ENCODE results near the gene TBKBP1.

The TBKBP1 gene

DNA sequence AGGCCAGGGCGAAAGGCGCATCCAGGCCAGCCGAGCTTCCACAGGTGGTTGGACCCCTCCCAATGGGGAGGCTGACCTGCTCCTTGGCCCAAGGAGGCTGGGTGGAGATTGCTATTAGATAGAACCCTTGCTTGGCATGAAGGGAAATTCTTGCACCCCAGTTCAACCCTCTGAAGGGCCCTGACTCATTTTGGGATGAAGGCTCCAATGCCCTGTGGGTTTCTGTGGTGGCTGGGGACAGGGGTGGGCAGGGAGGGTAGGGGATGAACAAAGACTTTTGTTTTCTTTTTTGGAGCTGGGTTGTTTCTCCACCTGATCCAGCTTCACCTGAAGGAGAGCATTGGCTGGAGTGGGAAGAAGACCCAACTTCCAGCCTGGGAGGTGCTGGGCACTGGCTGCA, 22.4 kb downstream of the TBKBP1 start:
- peak; percentile 64 for DNase-seq

DNA sequence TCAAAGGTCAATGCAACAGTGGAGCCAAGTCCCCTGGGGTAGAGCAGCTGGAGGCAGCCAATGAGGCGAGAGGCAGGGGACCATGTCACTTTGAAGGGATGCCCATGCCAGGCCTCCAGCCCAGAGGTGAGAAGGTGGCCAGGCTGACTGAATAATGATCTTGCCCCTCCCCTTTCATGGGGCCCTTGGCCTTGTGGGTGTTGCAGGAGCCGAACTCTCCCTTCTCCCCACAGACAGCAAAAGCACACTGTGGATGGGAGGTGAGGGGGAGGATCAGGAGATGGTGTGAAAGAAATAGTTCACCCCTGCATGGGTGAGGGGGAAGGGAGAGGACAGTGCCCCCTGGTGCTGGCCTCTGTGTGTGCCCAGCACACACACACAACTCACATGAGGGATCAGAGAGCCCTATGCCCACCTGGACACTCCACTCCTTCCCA, 23.3 kb downstream of the TBKBP1 start:
- peak; percentile 68 for DNase-seq

DNA sequence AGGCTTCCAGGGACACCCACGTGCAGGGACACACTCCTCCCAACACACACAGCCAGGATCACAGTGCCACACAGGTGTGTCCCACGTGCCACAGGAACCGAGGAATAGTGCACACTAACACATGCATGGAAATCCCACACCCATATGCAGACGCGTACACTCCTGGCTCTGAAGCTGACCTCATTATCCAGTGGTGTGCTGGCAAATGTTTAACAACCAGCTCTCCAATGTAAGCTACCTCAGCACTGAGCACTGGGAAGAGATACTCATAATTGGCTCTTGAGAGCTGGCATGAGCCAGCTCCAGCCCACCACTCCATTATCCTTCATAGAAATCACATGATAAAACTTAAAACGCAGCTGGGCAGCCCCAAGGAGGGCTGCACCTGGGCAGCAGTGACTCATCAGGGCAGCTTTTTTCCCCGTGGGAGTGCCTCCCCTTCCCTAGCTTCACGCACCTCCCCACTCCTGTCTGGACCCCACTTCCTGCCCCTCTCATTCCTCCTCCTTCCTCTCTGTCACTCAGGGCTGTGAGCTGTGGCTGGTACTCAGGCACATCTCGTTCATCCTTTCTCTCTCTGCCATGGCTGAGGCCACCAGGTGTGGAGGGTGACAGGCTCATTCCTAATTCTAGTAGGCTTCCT, 24.1 kb downstream of the TBKBP1 start:
- DNase-seq = peak; percentile 46

DNA sequence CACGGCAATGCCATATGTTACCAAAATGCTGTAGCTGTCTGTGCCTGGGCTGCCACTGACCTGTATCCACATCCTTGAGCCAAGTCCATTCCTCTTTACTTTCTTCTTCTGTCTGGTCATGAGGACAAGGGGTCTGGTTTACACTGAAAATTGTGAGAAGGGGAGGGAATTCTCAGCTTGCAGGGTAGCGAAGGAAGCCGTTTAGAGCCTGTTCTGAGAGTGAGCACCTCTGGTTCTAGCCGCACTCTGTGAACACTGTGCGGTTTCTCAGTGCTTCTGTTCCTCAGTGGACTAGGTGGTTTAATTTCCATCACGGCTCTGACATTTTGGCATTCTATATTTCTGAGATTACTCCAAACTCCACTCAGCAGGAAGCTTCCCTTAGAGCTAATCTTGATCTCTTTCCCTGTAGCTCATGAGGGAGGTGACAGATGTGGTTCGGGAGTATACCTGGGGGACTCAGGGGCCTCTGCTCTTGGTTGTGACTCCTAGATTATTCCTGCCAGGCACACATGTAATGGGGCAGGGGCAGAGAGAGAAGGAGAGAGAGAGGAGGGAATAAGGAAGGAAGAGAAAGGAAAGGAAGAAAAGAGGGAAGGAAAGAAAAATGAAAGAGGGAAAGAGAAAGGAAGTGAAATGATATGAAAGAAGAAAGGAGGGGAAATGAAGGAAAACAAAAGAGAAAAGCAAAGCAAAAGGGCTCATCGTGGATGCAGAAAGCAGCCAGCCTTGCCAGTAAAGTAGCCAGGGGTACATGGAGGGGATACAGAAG, 24.9 kb downstream of the TBKBP1 start:
- no peak for DNase-seq

DNA sequence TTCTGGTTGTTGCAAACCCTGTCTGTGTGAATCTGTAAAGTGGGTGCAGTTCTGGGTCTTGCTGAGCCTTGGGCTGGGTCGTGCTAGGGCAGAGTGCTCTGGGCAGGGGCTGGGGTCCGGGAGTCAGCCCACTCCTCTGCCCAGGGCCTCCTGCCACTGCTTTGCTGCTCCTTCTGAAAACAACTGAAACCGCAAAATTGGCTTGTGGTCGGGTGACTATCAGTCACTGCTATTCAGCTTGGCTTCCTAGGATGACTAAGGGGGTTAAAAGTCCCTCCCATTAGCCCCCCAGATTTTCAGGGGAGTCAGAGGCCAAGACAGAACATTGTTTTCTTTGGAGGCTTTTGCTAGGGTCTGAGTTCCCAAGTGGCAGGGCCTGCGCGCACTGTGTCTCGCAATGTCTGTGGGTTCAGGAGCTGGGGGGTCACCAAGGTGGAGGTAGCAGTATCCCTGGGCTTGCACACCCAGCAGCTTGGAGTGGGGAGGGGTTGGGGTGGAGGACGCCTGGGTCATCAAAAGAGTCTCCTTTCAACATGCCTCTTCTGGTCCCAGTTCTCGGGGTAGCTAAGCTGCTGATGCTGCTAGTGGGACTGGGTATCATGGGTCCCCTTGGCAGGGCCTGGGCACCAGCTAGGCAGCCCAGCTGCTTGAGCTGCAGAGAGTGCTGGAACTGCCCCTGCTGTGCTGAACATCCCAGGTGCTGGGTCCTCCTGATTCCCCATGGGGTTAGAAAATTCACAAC, 25.6 kb downstream of the TBKBP1 start:
- peak; percentile 94 for DNase-seq

DNA sequence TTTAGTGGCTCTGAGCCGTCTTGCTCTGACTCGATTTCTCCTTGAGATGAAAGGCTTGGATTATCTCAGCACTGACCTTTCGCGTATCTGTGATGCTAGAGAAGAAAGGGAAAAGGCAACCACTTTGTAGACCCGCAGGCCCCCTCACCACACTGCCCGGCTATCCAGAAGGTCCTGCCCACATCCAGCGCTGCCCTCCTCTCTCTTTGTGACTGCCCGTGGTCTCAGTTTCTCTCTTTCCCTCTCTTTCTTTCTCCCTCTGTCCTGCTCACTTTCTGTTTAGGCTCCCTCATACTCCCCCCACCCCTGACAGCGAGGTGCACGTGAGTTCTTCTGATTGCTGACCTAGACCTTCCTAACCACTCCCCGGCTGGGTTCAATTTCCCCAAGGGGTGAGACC, 26.2 kb downstream of the TBKBP1 start:
- DNase-seq = no peak

DNA sequence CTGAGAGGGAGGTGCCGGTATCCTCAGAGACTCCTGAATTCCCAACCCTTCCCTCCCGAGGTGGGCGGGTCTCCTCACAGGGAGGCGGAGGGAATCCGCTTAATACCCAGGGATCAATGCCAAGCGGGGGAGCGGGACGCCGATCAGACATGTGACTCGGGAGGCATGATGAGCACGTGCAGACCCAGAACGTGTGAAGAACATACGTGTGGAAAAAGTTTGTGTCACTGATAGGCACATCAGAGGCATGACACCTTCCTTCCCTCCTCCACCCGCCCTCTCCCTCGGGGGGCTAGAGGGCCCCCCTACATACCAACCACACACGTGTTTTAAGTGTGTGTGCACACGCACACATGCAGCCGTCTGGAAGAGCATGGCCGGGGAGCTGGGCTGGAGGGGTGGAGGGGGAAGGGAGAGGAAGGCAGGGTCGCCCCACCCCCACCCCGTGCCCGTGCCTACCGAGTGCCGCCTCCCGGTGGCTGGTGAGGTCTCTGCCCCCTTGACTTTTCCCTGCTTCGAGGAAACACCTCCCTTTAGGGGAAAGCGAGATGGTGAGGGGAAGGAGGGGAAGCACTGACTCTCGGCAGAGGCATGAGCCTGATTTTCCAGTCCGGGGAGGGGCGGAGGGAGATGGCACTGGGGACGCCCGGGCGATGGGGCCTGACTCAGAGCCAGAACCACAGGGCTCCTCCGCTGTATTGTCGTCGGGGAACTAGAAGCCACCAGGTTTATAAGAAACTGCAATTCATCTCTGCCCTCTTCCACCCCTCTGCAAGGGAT, 27.0 kb downstream of the TBKBP1 start:
- DNase-seq = peak; percentile 98

DNA sequence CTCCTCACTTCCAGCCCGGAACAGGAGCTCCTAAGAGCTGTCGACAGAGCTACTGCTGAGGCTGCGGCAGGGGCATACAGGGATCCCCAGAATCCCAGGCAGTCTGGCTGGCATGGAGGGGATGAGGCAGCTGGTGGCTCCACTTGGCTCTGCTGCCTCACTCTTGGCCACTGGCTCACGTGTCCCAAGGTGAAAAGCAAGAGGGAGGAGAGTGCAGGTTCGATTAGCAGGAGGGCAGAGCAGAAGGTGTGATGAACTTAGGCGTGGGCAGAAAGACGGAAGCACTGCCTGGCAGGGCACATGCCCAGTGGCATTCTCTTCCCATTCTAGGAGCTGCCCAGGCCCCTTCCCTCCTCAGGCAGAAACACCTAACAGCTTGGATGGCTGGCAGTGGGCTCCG, 27.8 kb downstream of the TBKBP1 start:
- DNase-seq = peak; percentile 44

DNA sequence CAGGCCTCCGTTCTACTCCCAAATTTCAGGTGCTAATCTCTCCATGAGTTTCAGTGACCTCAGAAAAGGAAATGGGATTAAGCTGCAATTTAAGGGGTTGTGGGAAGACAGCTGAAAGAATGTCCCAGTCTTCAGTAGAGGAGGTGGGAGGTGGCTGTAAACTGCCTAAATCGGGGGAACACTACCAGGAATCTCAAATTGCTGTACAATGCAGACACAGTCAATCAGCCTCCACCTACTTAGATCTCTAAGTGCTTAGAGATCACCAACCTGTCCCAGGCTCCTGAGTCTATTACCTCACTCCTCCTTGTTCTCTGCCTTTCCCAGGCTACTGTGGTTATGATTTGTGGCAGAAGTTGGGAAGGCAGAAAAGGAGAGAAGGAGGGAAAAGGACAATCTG, 30.7 kb downstream of the TBKBP1 start:
- no peak for DNase-seq

DNA sequence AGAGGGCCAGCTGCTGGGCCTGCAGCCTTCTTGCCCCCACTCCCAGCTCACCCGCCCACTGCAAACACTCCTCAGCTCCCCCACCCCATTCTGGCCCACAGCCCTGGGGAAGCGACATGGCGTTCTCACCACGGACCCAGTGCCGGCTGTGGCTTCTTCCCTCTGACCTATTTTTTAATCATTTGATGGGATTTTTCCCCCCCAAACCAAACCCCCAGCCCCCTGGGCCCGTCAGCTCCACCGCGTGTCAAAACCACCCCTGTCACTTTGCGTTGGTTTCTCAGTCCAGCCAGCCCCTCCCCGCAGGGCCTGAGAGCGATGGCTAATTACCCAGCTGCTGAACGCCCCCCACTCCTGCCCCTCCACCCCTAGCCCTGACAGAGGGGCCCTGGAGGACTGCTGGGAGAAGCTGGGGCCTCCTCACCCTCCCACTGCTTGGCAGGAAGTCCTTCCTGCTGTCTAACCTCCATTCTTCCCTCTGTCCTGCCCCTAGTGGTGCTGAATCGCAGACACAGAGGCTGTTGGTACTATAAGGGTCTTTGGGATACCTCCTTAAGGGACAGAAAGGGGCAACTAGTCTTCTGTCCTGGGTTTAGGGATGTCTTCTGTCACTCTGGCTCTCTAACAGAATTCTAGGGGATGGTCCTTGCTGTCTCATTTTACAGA, 31.6 kb downstream of the TBKBP1 start:
- peak; percentile 58 for DNase-seq

DNA sequence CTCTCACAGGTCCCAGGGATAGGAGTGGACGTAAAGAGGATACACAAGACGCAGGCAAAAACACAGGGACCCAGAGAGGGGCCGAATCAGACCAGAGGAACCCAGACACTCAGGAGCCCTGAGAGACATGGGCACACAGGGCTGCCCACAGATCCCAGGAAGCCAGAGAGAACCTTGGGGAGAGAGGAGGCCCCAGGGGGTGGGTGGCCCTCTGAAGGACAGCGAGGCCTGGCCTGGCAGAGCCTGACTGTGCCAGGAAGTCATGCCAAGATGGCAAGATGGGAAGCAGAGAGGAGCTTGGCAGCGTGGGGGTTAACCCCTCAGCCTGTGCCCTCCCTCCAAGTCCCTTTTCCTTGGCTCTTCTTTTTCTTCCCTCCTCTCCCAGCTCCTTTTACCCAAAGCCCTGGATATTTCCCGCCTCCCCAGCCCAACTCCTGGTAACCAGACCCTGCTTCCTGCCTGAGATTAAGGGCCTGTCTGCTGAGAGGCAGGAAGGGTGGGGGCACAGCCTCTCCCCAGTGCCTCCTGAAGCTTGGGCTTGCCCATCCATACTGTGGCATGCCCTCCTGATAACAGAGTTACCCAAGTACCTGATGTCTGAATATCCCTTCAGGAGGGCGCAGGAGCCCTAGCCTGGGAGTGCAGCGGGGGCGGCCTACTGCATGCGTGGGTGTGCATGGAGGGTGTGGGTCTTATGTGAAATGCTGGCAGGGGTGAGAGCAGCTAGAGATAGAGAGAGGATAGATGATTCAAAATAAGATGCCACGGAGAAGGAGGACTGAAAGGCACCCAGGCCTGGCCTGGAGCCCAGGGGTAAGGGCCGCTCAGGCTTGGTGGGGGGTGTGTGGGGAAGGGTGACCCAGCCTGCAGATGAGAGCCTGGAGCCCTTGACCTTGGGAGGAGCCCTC, 33.1 kb downstream of the TBKBP1 start:
- no peak for DNase-seq

DNA sequence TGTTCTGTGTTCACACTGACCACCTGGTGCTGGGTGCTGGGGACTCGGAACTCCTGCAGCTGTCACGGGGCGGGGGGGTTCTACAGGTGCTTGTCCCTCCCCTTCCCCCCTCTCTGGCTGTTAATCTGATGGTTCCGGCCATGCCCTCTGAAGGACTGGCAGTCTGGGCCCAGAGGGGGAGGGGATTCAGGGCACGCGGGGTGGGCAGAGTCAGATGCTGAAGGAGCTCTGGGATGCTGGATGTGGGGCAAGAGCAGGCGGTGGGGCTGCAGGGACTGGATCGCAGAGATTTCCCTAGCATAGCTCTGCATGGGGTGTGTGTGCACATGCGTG, 33.7 kb downstream of the TBKBP1 start:
- no peak for DNase-seq

DNA sequence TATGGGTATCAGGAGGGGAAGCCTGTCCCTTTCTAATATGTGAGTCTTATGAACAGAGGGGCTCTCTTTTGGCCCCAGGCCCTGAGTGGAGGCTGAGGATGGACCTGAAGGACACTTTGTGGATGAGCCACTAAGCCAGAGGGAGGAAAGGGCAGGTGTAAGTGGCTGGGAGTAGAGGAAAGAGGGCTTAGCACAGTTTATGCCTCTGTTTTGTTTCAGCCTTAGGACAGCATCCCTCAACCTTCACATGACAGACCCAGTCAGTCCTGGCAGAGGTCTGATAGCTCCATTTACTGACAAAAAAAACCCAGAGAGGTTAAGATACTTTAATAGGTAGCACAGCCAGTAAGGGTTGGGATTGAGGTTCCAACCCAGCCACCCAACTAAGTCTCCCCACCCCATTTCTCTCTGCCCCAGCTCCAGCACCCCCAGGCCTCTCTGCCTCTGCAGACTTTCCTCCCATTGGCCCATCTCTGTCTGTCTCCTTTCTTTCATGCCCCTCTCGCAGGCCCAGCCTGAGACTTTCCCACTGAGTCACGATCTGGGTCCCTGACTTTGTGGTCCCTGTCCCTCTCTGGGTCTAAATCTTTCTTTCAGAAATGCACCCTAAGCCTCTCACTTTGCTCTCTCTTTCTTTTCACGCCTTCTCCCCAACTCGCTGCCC, 34.4 kb downstream of the TBKBP1 start:
- no peak for DNase-seq

DNA sequence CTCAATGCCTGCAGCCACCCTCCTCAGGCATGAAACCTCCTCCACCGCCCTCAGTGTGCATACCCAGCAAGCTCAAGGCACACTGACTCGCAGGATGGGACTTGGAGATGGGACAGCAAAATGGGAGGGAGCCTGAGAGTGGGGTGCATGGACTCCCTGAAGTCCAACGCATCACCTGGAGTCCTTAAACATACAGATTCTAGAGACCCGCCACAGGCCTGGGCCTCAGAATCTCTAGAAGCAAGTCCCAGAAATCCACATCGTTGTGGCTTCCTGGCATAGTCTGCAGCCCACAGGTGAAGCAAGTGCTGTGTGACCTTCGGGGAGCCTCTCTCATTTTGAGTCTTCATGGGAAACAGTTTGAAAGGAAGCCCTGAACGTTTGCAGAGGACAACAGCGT, 35.5 kb downstream of the TBKBP1 start:
- DNase-seq = peak; percentile 73

DNA sequence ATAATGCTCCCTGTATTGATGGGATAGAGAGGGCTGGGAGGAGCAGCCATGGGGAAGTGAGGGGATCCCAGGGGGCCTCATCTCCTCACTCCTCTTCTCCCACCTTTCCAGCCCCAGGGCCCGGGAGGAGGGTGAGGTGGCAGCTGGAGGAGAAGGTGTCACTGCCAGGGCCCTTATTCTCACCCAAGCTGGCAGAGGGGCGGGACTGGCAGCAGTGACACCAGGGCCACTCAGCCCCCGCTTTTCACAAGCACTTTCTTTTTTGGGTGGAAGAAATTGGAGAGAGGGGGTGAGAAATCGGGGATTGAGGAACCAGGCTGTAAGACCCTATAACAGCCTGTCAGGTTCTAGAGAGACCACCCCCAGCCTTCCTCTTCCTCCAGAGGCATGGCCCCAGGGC, 36.7 kb downstream of the TBKBP1 start:
- DNase-seq = no peak

DNA sequence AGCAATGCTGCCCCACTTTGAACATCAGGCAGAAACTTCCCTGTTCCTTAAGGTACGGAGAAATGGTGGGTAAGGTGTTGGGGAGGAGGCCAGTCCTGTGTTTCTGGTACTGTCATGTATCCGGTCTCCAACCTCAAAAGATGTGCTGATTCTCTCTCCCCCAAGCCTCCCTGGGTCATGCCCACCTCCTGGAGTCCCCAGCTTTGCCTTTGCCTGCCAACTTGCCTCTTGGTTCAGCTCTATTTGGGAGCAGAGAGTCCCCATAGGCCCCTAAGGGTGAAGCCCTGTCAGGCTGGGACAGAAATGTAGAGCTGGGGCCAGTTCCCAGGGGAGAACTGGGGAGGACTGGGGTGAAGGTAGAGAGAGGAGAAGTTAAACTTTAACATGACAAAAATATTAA, 37.4 kb downstream of the TBKBP1 start:
- no peak for DNase-seq

DNA sequence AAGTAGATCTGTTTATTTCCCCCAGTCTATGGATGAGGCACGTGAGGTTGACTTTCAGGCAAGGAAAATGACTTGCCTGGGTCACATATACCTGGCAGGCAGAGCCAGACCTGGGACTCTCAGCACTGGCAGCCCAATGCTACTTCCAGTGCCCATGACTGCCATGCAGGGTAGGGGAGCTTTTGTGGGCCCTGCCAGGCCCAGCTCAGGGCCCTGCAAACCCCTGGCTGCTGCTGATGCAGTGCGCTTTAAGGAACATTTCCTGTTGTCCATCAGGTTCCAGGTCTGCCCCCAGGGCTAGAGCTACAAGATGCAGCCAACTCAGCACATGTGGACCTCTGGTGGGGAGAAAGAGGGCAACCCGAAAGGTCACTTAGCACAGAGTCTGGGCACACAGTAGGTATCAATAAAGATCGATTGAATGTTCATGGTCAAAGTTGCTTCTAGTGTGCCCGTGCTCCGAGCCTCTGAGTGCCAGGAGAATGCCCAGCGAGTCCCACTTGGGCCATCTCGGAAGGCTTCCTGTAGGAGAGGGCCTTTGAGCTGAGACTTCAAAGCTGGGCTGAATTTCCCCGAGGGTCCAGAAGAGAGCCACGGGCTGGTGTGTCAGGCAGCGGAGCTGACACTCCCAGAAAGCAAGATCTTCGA, 38.6 kb downstream of the TBKBP1 start:
- no peak for DNase-seq

DNA sequence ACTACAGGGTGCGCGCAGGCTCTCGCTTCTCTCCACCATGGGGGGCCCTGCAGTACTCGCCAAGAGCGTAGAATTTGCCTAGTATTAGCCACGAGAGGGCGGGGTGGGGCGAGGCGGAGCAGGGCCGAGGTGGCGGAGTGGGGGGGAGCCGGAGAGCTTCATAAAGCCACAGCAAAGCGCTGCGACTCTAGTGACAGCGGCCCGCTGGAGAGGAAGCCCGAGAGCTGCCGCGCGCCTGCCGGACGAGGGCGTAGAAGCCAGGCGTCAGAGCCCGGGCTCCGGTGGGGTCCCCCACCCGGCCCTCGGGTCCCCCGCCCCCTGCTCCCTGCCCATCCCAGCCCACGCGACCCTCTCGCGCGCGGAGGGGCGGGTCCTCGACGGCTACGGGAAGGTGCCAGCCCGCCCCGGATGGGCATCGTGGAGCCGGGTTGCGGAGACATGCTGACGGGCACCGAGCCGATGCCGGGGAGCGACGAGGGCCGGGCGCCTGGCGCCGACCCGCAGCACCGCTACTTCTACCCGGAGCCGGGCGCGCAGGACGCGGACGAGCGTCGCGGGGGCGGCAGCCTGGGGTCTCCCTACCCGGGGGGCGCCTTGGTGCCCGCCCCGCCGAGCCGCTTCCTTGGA, 39.2 kb downstream of the TBKBP1 start, which contains the start of gene TBX21:
Gene TBX21 (plus strand): TSS at position 190 of the 627 bp plus-strand sequence. CDS start 219 bp downstream, at position 409.
- peak; percentile 96 for DNase-seq

DNA sequence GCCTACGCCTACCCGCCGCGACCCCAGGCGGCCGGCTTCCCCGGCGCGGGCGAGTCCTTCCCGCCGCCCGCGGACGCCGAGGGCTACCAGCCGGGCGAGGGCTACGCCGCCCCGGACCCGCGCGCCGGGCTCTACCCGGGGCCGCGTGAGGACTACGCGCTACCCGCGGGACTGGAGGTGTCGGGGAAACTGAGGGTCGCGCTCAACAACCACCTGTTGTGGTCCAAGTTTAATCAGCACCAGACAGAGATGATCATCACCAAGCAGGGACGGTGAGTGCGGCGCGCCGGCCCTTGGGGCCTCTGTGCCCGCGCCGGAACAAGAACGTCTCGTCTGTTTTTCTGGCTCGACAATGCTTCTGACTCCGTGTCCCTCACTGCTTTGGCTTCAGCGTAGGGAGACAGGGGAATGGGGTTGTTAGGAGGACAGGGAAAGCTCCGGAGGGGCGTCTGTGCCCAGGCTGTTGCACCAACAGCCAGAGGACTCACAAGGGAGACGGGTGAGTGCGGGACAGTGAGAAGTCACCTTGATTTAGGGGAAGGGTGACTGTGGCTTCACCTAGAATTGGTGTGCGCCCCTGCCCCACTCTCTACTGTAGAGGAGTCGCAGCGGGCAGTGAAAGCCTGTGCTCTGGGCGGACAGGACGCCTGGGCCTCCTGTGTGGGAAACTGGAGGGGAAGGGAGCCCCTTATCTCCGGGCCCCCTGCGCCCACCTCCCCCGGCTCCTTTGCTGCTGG, 39.9 kb downstream of the TBKBP1 start:
- DNase-seq = no peak
